Urothelium cell line (cell line): Measurements from ENCODE around the gene SMARCB1.
A peak's percentile ranks its signal among the peaks of the same experiment; 100 is the strongest.

Experiments
- DNase-seq: peaks from one replicate; pipeline ENCODE4 v3.0.0; 2011; ENCODE audit warnings: low spot score, mixed read lengths
- FAIRE-seq: peaks from 2 replicates; lab custom pipeline; 2011; peaks lifted over from hg19 to GRCh38; lab: Jason Lieb, UNC

The SMARCB1 gene

DNA sequence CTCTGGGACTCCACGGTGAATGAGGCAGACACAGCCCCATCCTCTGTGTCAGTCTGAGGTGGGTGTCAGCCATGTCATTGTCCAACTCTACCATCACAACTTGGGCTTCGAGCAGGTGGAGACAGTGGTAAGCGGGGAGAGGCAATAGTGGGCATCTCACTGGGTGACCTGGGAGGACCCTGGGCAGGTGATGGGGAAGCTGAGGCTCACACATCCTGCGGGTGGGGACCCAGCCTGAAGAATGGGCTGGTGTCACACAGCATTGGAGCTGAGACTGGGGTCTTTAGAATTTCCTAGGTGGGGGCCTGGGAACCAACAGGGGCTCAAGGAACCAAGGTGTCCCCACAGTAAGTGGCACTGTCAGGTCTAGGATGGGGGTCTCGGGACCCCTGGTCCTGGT lies 7.0 kb upstream of the SMARCB1 start:
- DNase-seq (no peak), FAIRE-seq (peak; percentile 79)

- DNase-seq, result no peak
- peak; percentile 53 for FAIRE-seq
Measured at GRCh38 chr22:23780146-23780748, 6.5 kb upstream of the SMARCB1 start.

GRCh38 chr22:23781065-23781464 lies 5.7 kb upstream of the SMARCB1 start:
- FAIRE-seq (peak; percentile 61), DNase-seq (no peak)

DNA sequence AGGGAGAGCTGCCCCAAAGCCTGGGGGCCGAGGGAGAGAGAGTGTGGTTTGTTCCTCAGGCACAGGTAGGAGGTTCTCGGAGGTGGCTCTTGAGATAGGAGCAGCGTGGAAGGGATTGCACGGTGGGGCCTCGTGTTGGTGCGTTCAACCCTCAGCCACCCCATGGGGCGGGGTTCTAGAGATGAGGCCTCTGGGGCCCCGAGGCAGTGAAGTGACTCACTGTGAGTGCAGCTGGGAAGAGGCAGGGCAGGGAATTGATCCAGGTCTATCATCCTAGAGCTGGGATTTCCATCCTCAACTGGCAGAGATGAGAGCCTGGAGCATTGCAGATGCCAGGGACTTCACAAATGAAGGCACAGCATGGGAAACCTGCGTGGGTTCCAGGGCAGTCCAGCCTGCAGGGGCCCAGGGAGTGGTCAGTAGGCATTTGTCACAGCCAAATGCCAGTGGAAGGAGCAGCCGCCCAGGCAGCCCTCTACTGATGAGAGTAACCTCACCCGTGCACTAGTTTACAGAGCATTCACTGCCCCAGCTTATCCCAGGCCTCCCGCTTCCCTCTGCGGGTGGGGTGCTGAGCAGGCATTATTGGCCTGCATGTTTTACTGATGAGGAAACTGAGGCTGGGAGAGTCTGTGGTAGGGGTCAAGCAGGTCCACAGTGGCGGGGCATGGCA lies 5.1 kb upstream of the SMARCB1 start:
- peak; percentile 90 for FAIRE-seq
- peak; percentile 78 for DNase-seq

DNA sequence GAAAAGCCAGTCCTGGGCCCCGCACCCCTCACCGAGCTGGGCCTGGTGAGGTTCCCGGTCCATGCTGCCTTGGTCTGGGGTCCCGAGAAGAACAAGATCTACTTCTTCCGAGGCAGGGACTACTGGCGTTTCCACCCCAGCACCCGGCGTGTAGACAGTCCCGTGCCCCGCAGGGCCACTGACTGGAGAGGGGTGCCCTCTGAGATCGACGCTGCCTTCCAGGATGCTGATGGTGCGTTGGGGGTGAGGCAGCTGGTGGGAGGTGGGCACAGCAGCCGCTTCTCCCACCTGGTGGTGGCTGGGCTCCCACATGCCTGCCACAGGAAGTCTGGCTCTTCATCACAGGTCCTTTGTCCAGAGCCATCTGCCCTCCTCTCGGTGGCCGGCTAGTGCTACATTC lies 4.5 kb upstream of the SMARCB1 start:
- FAIRE-seq (no peak), DNase-seq (no peak)

DNA sequence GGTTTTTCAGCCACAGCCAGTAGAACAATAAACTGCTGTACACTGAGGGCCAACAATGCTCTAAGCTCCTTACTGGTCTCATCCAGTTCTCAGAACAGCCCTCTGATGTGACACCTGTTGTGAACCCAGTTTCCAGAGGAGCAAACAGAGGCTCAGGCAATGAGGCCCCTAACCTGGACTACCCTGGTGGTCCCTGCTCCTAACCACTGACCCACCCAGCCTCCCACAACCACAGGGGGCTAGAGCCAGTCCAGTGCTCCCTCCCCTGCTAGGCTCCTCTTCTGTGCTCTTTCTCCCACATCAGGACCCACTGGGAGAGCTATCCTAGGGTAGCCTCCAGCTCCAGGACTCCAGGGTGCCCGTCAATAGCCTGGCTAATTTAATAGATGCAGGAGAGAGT lies 4.1 kb upstream of the SMARCB1 start:
- peak; percentile 61 for FAIRE-seq
- no peak for DNase-seq

DNA sequence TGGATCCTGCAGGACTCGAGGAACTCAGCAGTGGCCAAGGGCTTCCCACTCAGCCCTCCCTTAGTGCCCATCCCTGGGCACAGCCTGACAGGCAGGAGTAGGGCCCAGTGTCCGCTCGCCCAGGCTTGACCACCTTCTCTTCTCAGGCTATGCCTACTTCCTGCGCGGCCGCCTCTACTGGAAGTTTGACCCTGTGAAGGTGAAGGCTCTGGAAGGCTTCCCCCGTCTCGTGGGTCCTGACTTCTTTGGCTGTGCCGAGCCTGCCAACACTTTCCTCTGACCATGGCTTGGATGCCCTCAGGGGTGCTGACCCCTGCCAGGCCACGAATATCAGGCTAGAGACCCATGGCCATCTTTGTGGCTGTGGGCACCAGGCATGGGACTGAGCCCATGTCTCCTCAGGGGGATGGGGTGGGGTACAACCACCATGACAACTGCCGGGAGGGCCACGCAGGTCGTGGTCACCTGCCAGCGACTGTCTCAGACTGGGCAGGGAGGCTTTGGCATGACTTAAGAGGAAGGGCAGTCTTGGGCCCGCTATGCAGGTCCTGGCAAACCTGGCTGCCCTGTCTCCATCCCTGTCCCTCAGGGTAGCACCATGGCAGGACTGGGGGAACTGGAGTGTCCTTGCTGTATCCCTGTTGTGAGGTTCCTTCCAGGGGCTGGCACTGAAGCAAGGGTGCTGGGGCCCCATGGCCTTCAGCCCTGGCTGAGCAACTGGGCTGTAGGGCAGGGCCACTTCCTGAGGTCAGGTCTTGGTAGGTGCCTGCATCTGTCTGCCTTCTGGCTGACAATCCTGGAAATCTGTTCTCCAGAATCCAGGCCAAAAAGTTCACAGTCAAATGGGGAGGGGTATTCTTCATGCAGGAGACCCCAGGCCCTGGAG lies 3.3 kb upstream of the SMARCB1 start:
- no peak for DNase-seq
- peak; percentile 82 for FAIRE-seq

DNA sequence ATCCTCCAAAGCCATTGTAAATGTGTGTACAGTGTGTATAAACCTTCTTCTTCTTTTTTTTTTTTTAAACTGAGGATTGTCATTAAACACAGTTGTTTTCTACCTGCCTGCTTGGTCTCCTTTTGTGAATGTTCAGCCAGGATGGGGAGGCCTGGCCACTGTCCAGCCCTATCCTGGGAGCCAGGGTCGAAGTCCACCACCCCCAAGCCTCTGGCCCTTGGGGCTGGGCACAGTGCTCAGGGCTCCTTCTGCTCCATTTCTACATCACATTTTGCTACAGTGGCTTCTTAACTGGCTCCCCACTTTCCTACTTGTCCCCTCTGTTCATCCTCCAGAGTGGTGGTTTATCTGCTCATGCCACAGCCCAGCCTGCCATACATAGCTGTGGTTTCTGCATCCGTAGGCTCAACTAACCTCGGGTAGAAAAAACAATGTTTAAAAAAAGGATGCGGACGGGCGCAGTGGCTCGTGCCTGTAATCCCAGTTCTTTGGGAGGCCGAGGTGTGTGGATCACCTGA lies 2.5 kb upstream of the SMARCB1 start:
- no peak for FAIRE-seq
- DNase-seq, result peak; percentile 67

DNA sequence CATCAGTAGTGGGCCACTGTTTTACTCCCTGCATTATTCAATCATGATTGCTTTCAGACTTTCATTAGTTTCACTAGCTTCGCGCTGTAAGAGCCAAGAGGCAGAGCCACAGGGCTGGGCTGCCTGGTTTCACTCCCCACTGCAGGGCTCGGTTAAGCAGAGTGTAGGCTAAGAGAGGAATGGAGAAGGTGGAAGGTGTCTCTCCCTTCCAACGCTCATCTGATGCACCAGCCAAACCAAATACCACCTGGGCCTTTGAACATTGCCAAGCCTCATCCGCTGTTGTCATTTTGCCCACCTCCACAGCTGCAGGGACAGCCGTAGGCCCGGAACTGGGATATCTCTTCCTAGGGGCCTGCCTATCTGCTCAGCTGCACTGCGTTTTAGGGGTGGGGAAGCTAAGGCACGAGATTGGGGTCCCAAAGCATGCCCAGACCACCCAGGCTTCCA lies 480 bp upstream of the SMARCB1 start:
- no peak for DNase-seq
- no peak for FAIRE-seq

- DNase-seq (no peak), FAIRE-seq (no peak)
Measured at GRCh38 chr22:23787600-23787896, 782 bp downstream of the SMARCB1 start.

DNA sequence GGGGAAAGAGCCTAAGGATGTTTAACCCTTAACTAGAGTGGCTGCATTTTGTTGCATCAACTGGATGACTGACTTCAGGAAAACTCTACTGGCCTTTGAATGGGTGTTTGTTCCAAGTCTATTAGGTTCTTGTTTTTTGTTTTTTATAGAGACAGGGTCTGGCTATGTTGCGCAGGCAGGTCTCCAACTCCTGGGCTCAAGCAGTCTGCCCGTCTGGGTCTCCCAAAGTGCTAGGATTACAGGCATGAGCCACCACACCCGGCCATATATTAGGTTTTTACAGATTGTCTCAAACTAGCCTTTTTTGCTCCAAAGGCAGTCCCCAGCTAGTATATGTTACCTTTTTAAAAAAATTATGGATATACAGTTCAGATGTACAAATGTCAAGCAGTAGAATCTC lies 1.1 kb downstream of the SMARCB1 start:
- DNase-seq, result no peak
- no peak for FAIRE-seq

DNA sequence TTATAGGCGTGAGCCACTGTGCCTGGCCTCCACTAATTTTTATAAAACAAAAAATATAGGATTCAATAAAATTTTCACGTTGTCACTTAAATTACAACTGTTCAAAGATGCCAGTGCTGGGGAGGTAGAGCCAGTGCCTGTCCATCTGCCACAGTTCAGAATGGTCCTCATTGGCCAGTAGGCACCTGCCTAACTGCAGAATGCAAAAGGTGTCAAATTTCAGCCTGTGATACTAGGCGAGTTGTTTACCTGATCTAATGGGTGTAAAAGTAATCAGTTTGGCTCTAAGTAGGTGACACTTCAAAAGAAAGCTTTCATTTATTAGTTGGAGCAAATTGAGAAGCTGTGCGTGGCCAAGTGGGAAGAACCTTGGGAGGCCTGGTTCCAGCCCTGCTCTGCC lies 2.4 kb downstream of the SMARCB1 start:
- peak; percentile 42 for FAIRE-seq
- no peak for DNase-seq

DNA sequence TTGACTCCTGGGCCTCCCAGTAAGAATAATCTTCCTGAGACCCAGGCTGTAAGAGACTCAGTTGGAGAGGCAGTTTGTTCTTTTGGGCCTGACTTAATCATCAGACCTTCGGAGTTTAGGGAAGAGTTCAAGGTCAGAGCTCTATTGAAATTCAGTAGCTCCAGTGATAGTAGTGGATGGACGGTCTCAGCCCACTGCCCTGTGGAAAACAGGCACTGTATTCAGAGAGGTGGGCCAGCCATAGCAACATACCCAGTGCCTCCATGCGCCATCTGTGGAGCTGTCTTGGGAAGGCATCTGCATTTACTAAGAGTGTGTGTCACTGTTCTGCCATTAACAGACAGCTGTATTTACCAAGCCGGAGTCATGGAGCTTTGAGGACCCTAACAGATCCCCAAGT lies 2.9 kb downstream of the SMARCB1 start:
- DNase-seq (no peak), FAIRE-seq (no peak)

GRCh38 chr22:23790819-23791737 lies 4.3 kb downstream of the SMARCB1 start:
- no peak for DNase-seq
- no peak for FAIRE-seq

DNA sequence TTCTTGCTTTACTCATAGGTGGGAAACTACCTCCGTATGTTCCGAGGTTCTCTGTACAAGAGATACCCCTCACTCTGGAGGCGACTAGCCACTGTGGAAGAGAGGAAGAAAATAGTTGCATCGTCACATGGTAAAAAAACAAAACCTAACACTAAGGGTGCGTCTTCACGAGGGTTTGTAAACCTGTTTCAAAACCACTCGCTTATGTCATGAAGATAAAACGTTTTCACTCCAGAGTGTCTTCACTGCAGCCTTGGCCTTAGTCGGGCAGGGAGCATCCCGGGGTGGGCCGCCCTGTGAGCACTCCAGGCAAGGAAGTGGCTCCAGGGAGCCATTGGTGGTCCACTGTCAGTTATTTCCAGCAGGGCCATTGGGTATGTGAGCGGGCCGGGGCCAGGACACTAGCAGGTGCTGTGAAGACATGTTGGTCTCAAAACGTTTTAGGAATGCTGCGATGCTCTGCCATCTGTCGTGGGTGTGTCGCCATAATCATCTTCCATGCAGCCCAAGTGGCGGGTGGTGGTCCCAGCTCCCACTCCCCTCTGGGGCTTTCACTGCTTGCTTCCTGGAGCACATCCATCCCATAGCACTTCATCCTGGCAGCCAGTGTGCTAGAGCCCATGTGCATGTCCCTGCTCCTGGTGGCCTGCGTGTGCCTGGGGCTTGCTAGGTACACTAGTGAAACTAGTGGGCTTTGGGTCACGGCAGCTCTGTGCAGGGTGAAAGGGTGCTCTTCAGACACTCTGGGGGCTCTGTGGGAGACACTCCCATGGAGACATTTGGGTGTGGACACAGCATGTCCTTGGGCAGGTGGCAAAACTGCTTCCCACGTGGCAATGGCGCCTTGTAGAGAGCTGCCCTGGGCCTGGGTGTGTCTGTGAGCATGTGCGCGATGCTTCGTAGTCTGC lies 5.2 kb downstream of the SMARCB1 start:
- FAIRE-seq (peak; percentile 53), DNase-seq (no peak)

DNA sequence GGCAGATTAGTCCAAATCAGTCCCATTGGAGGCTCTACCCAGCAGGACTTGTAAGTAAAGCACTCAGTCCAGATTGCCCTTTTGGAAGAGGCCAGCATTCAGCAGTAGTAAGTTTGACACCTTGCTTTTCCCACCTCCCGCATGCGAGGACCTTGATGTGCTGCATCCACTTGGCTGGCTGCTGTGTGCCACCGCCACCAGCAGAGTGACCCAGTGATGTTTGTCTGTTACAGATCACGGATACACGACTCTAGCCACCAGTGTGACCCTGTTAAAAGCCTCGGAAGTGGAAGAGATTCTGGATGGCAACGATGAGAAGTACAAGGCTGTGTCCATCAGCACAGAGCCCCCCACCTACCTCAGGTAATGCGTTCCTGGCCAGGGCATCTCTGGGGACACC lies 6.6 kb downstream of the SMARCB1 start:
- DNase-seq (no peak), FAIRE-seq (no peak)

- DNase-seq, result no peak
- FAIRE-seq, result no peak
Measured at GRCh38 chr22:23796461-23796860, 9.7 kb downstream of the SMARCB1 start.

GRCh38 chr22:23800297-23801237 lies 13.8 kb downstream of the SMARCB1 start:
- FAIRE-seq (peak; percentile 37), DNase-seq (no peak)
